Left lung (tissue), 10 donors: Measurements from ENCODE around the gene VPS39. TPM values are rescaled to one million over a fixed set of nuclear protein-coding genes. Genes with fewer than 3 reads are reported as not detected.

Source experiments
- ATAC-seq: fragments of 200-7000 bp; cut with Tn5 transposase; one replicate; pipeline ENCODE4 v1.9.1; 2020; ENCODE audit warnings: moderate library complexity
- DNase-seq, 4 donors: peaks; one replicate each; pipeline ENCODE4 v3.0.0-alpha.2; 2013 to 2020
- H3K27ac ChIP-seq, 2 donors: fragments of 200-600 bp; sonication (generic) in 1 of 2; one replicate each; pipeline versions ENCODE4 v1.5.0 to v1.8.0; 2020 to 2021
- H3K27me3 ChIP-seq, 2 donors: fragments of 200-600 bp; sonication (generic) in 1 of 2; one replicate each; pipeline versions ENCODE4 v1.5.0 to v1.8.0; 2020 to 2021
- H3K36me3 ChIP-seq, 2 donors: fragments of 200-600 bp; sonication (generic) in 1 of 2; one replicate each; pipeline versions ENCODE4 v1.5.0 to v1.8.0; 2020 to 2021
- H3K4me1 ChIP-seq, 2 donors: fragments of 200-600 bp; one replicate each; pipeline ENCODE4 v1.8.0; 2021
- H3K4me3 ChIP-seq, 2 donors: fragments of 200-600 bp; sonication (generic) in 1 of 2; one replicate each; pipeline versions ENCODE4 v1.5.0 to v1.8.0; 2020 to 2021; ENCODE audit warnings: mild to moderate bottlenecking in 1 of 2
- H3K9me3 ChIP-seq, 2 donors: fragments of 200-600 bp; sonication (generic) in 1 of 2; one replicate each; pipeline versions ENCODE4 v1.5.0 to v1.8.0; 2020 to 2021
- intact Hi-C, 2 donors: fragments of 100-400 bp; cut with DNase I; formaldehyde crosslinking; loops; one replicate each; pipeline versions ENCODE4 v1.11.2 to v1.14.2; 2022
- polyA plus RNA-seq, 6 donors: library from polyadenylated mRNA; unstranded; fragments of 120-200 nt; gene quantifications; one replicate each; pipeline ENCODE4 v1.2.1, GENCODE V29; 2013; ENCODE audit not compliant: insufficient read length in 6 of 6
- total RNA-seq, 2 donors: library from RNA; stranded (reverse); fragmentation: NEBNext Ultra II Directional; extraction: Animal tissue kit (Norgen Biotek cat#: 25700); gene quantifications; one replicate each; pipeline ENCODE4 v1.2.1, GENCODE V29; 2021
- TF ChIP-seq, protein P1 (sequence below), 2 donors: fragments of 200-600 bp; sonication (generic) in 1 of 2; IDR thresholded peaks; one replicate each; pipeline versions ENCODE4 v1.5.0 to v1.8.0; 2021; ENCODE audit warnings: antibody characterized with exemption in 2 of 2
- donor health status: DM: no; HTN: yes; CAD: no.
- donor health status: DM: no; HTN: no; CAD: no.

VPS39 gene
- total and polyA plus RNA-seq, 8 donors, result 57.8 to 87.7 (median 81.9) TPM

- peak; percentile 62 for ATAC-seq
- Histone ChIP-seq H3K27ac (peak overlapping the region in 1 of 2 donors; percentile 5), H3K4me3 (no peak overlapping the region)
Measured at GRCh38 chr15:42152196-42152920, 55.7 kb downstream of the VPS39 start.

GRCh38 chr15:42151736-42152135 lies 56.4 kb downstream of the VPS39 start:
- Histone ChIP-seq H3K4me1 (peaks cover 4 to 7% of the 10 kb centered on the region in 2 donors), H3K36me3 (no peaks in the 10 kb centered on the region), H3K9me3 (no peaks in the 10 kb centered on the region), H3K27me3 (no peaks in the 10 kb centered on the region), H3K27ac (no peak overlapping the region), H3K4me3 (no peak overlapping the region)
- intact Hi-C loops, result no loop called here
- no peak for DNase-seq
- ATAC-seq, result no peak
- TF ChIP-seq, protein P1, sequence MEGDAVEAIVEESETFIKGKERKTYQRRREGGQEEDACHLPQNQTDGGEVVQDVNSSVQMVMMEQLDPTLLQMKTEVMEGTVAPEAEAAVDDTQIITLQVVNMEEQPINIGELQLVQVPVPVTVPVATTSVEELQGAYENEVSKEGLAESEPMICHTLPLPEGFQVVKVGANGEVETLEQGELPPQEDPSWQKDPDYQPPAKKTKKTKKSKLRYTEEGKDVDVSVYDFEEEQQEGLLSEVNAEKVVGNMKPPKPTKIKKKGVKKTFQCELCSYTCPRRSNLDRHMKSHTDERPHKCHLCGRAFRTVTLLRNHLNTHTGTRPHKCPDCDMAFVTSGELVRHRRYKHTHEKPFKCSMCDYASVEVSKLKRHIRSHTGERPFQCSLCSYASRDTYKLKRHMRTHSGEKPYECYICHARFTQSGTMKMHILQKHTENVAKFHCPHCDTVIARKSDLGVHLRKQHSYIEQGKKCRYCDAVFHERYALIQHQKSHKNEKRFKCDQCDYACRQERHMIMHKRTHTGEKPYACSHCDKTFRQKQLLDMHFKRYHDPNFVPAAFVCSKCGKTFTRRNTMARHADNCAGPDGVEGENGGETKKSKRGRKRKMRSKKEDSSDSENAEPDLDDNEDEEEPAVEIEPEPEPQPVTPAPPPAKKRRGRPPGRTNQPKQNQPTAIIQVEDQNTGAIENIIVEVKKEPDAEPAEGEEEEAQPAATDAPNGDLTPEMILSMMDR (IDR thresholded peaks at IDR 0.05), result no peak

More at GRCh38 chr15:42152196-42152920, 55.7 kb downstream of the VPS39 start:
- TF ChIP-seq, protein P1 (IDR thresholded peaks at IDR 0.05), result no peak
- intact Hi-C loops, result no loop called here
- Histone ChIP-seq H3K9me3 (no peaks in the 10 kb centered on the region), H3K27me3 (no peaks in the 10 kb centered on the region), H3K4me1 (peaks cover 4 to 7% of the 10 kb centered on the region in 2 donors), H3K36me3 (no peaks in the 10 kb centered on the region)
- peak in 1 of 4 donors; percentile 79 for DNase-seq

GRCh38 chr15:42151141-42151561 lies 57.0 kb downstream of the VPS39 start:
- H3K36me3 ChIP-seq, result no peaks in the 10 kb centered on the region
- H3K27me3 ChIP-seq, result no peaks in the 10 kb centered on the region
- no peak for ATAC-seq
- TF ChIP-seq, protein P1 (IDR thresholded peaks at IDR 0.05), result no peak
- no peak for DNase-seq
- peaks cover 4 to 7% of the 10 kb centered on the region in 2 donors for H3K4me1 ChIP-seq
- intact Hi-C loops, result no loop called here
- H3K4me3 ChIP-seq, result no peak overlapping the region
- H3K27ac ChIP-seq, result no peak overlapping the region
- H3K9me3 ChIP-seq, result no peaks in the 10 kb centered on the region

DNA sequence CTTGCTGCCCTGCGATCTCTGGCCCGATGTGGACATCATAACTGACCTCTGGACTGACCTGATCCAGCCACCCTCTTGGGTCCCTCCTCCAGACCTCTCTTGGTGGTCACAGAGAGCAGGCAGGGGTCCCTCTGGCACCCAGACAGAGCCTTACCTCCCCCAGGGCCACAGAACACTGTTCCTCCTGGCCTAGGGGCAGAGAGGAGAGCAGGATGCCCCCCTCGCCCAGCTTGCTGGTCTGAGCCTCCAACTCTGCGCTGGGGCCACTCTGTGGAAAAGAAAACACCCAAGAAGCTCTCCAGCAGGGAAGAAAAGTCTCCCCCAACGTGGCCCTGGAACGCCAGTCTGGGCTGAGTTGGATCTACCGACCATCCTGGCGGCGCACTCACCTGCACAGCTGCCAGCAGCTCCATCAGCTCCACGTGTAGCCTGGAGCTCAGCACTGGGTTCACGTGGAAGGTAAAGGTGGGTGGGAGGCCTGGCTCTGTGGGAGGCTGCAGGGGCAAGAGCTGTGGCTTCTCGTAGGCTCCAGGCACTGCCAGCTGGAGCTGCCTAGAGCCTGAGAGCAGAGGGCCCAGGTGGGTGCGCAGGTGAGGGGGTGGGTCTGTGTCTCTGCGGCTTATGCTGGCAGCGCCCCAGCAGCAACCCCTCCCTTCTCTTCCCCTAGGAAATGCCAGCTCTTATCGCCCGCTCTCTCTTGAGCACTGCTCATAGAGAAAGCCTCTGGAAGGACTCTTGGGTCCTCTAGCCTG lies 57.7 kb downstream of the VPS39 start:
- Histone ChIP-seq H3K4me3 (no peak overlapping the region), H3K9me3 (no peaks in the 10 kb centered on the region), H3K36me3 (no peaks in the 10 kb centered on the region), H3K27me3 (no peaks in the 10 kb centered on the region), H3K27ac (no peak overlapping the region), H3K4me1 (peaks cover 4 to 7% of the 10 kb centered on the region in 2 donors)
- DNase-seq (peak in 1 of 4 donors; percentile 40), ATAC-seq (peak; percentile 2)
- intact Hi-C loops, result no loop called here
- TF ChIP-seq, protein P1 (IDR thresholded peaks at IDR 0.05), result no peak
